Smooth muscle cell (in vitro differentiated cells): ENCODE measurements around the gene SCGN. TPM values are rescaled to one million over a fixed set of nuclear protein-coding genes. Genes with fewer than 3 reads are reported as not detected.

Experiments
- DNase-seq: peaks from one replicate; lab custom pipeline; 2025; ENCODE audit not compliant: unreplicated experiment; lab: John Stamatoyannopoulos, UW
- H2AFZ ChIP-seq: fragments of 200-600 bp; sonication (generic); 2 replicates; pipeline ENCODE4 v1.6.0; 2016; ENCODE audit warnings: antibody characterized with exemption, low read depth, mild to moderate bottlenecking
- H3F3A ChIP-seq: fragments of 200-600 bp; sonication (generic); 2 replicates; pipeline ENCODE4 v1.6.0; 2017; ENCODE audit warnings: antibody characterized with exemption, low read depth
- H3K27ac ChIP-seq: fragments of 200-600 bp; sonication (generic); 2 replicates; pipeline ENCODE4 v1.5.1; 2016; ENCODE audit warnings: low read depth, mild to moderate bottlenecking
- H3K27me3 ChIP-seq: fragments of 200-600 bp; sonication (generic); 2 replicates; pipeline ENCODE4 v1.6.1; 2016; ENCODE audit warnings: low read depth, mild to moderate bottlenecking
- H3K36me3 ChIP-seq: fragments of 200-600 bp; sonication (generic); 2 replicates; pipeline ENCODE4 v1.5.1; 2016; ENCODE audit warnings: low read depth
- H3K4me1 ChIP-seq: fragments of 200-600 bp; sonication (generic); 2 replicates; pipeline ENCODE4 v1.5.1; 2016; ENCODE audit warnings: low read depth
- H3K4me2 ChIP-seq: fragments of 200-600 bp; sonication (generic); 2 replicates; pipeline ENCODE4 v1.6.0; 2016; ENCODE audit warnings: mild to moderate bottlenecking
- H3K4me3 ChIP-seq: fragments of 200-600 bp; sonication (generic); 2 replicates; pipeline ENCODE4 v1.5.1; 2016; ENCODE audit warnings: mild to moderate bottlenecking
- H3K79me2 ChIP-seq: fragments of 200-600 bp; sonication (generic); 2 replicates; pipeline ENCODE4 v1.6.0; 2016; ENCODE audit warnings: low read depth, mild to moderate bottlenecking
- H3K9ac ChIP-seq: fragments of 200-600 bp; sonication (generic); 2 replicates; pipeline ENCODE4 v1.6.0; 2016; ENCODE audit warnings: low read depth
- H3K9me3 ChIP-seq: fragments of 200-600 bp; sonication (generic); replicated peaks from 2 replicates; pipeline ENCODE4 v1.5.1; 2016; ENCODE audit warnings: low read depth
- H4K20me1 ChIP-seq: fragments of 200-600 bp; sonication (generic); 2 replicates; pipeline ENCODE4 v1.6.0; 2016; ENCODE audit warnings: low read depth
- CTCF ChIP-seq: fragments of 200-600 bp; sonication (generic); IDR thresholded peaks from 2 replicates; pipeline ENCODE4 v1.5.1; 2017; ENCODE audit warnings: borderline replicate concordance, mild to moderate bottlenecking, antibody characterized with exemption; ENCODE audit not compliant: insufficient read depth, poor library complexity, severe bottlenecking
- WGBS: methylation state at CpG from one replicate; pipeline ENCODE4 v1.1.7; 2016; ENCODE audit warnings: low lambda C conversion rate; 5-methylcytosine and 5-hydroxymethylcytosine counted together
- polyA plus RNA-seq: library from polyadenylated mRNA; unstranded; fragments of >200 nt; fragmentation: Nextera tagmentation; extraction: Ambion mirVana; gene quantifications from 2 replicates; pipeline ENCODE4 v1.2.1, GENCODE V29; 2016
- total RNA-seq: library from RNA; depleted of rRNA; stranded (reverse); fragments of >200 nt; gene quantifications from 2 replicates; pipeline ENCODE4 v1.2.3, GENCODE V29; 2014

The SCGN gene
- total and polyA plus RNA-seq, 2 experiments from 2014 or later: not detected

- H3K4me2 ChIP-seq: no peak overlapping the region
- H3K9me3 ChIP-seq: no peaks in the 10 kb centered on the region
- no peaks in the 10 kb centered on the region for H3K36me3 ChIP-seq
- H2AFZ ChIP-seq: no peak overlapping the region
- H3F3A ChIP-seq: no peaks in the 10 kb centered on the region
- no peaks in the 10 kb centered on the region for H3K79me2 ChIP-seq
- H3K9ac ChIP-seq: no peak overlapping the region
- H3K4me3 ChIP-seq: no peak overlapping the region
- H4K20me1 ChIP-seq: no peaks in the 10 kb centered on the region
- no peak for DNase-seq
- no peak overlapping the region for H3K27ac ChIP-seq
- H3K27me3 ChIP-seq: no peaks in the 10 kb centered on the region
- no peak for TF ChIP-seq CTCF
- no peaks in the 10 kb centered on the region for H3K4me1 ChIP-seq
- 90% methylated on average over 4 of the region's 4 CpGs for WGBS
Observed at GRCh38 chr6:25665455-25665854, 13.4 kb downstream of the SCGN start.

GRCh38 chr6:25669413-25669812 is 17.4 kb downstream of the SCGN start:
- H3K27ac ChIP-seq: no peak overlapping the region
- DNase-seq: no peak
- H3K9ac ChIP-seq: no peak overlapping the region
- 92% methylated on average over 5 of the region's 5 CpGs for WGBS
- no peaks in the 10 kb centered on the region for H4K20me1 ChIP-seq
- H3F3A ChIP-seq: no peaks in the 10 kb centered on the region
- no peak overlapping the region for H3K4me3 ChIP-seq
- H3K27me3 ChIP-seq: peaks cover 5% of the 10 kb centered on the region
- no peaks in the 10 kb centered on the region for H3K4me1 ChIP-seq
- H3K36me3 ChIP-seq: no peaks in the 10 kb centered on the region
- no peak overlapping the region for H3K4me2 ChIP-seq
- no peak for TF ChIP-seq CTCF
- no peak overlapping the region for H2AFZ ChIP-seq
- no peaks in the 10 kb centered on the region for H3K79me2 ChIP-seq
- no peaks in the 10 kb centered on the region for H3K9me3 ChIP-seq

- peaks cover 5% of the 10 kb centered on the region for H3K27me3 ChIP-seq
- no peak overlapping the region for H3K27ac ChIP-seq
- no peaks in the 10 kb centered on the region for H3K79me2 ChIP-seq
- no peaks in the 10 kb centered on the region for H3K4me1 ChIP-seq
- no peaks in the 10 kb centered on the region for H4K20me1 ChIP-seq
- no peak overlapping the region for H2AFZ ChIP-seq
- no peaks in the 10 kb centered on the region for H3F3A ChIP-seq
- no peak for TF ChIP-seq CTCF
- no peak overlapping the region for H3K4me3 ChIP-seq
- no peak for DNase-seq
- no peak overlapping the region for H3K4me2 ChIP-seq
- WGBS: 73% methylated on average over 1 of the region's 1 CpG
- H3K9ac ChIP-seq: no peak overlapping the region
- no peaks in the 10 kb centered on the region for H3K9me3 ChIP-seq
- H3K36me3 ChIP-seq: no peaks in the 10 kb centered on the region
Observed at GRCh38 chr6:25670208-25670607, 18.2 kb downstream of the SCGN start.

- Histone ChIP-seq H3K27me3 (peaks cover 5% of the 10 kb centered on the region), H3K4me2 (no peak overlapping the region), H3K36me3 (no peaks in the 10 kb centered on the region), H3K9me3 (no peaks in the 10 kb centered on the region), H3K9ac (no peak overlapping the region), H4K20me1 (no peaks in the 10 kb centered on the region), H3K4me1 (no peaks in the 10 kb centered on the region), H3K79me2 (no peaks in the 10 kb centered on the region), H3F3A (no peaks in the 10 kb centered on the region), H2AFZ (no peak overlapping the region), H3K27ac (no peak overlapping the region), H3K4me3 (no peak overlapping the region)
- TF ChIP-seq CTCF: no peak
- WGBS: 55% methylated on average over 7 of the region's 7 CpGs
- no peak for DNase-seq
Observed at GRCh38 chr6:25670793-25671513, 18.9 kb downstream of the SCGN start.
